Chondrocyte (in vitro differentiated cells): ENCODE data around the gene RERG. TPM values are rescaled to one million over a fixed set of nuclear protein-coding genes. Genes with fewer than 3 reads are reported as not detected.

Experiments used
- DNase-seq: peaks from one replicate; pipeline ENCODE4 v3.0.0; 2021; ENCODE audit warnings: mixed read lengths, low spot score
- H3K27ac Mint-ChIP-seq: one replicate; pipeline ENCODE4 v1.8.0; 2021; ENCODE audit warnings: mild to moderate bottlenecking, moderate library complexity, mixed read lengths; ENCODE audit not compliant: unreplicated experiment
- H3K27me3 Mint-ChIP-seq: 2 replicates; pipeline ENCODE4 v1.8.0; 2021; ENCODE audit warnings: low read depth, mixed read lengths
- H3K36me3 Mint-ChIP-seq: 2 replicates; pipeline ENCODE4 v1.8.0; 2021; ENCODE audit warnings: low read depth, mixed read lengths
- H3K4me1 Mint-ChIP-seq: 2 replicates; pipeline ENCODE4 v1.8.0; 2021; ENCODE audit warnings: low read depth, mild to moderate bottlenecking, mixed read lengths
- H3K4me3 Mint-ChIP-seq: one replicate; pipeline ENCODE4 v1.8.0; 2021; ENCODE audit warnings: mild to moderate bottlenecking, moderate library complexity, mixed read lengths; ENCODE audit not compliant: unreplicated experiment
- H3K9me3 Mint-ChIP-seq: 2 replicates; pipeline ENCODE4 v1.8.0; 2021; ENCODE audit warnings: low read depth, mixed read lengths
- CTCF ChIP-seq: fragments of 200-600 bp; sonication (generic); IDR thresholded peaks from 2 replicates; pipeline ENCODE4 v1.5.0; 2021; ENCODE audit warnings: antibody characterized with exemption, mild to moderate bottlenecking, moderate library complexity
- long read RNA-seq: library from polyadenylated mRNA; stranded (forward); transcript quantifications from one replicate; pipeline ENCODE4 v2.0.0, GENCODE V29; 2021
- total RNA-seq: library from RNA; stranded (reverse); gene quantifications from 3 replicates; pipeline ENCODE4 v1.2.1, GENCODE V29; 2021

Gene RERG
- 10.1 to 64.8 TPM (median 10.8 TPM) in 3 replicates for total RNA-seq
- long read RNA-seq, transcript RERG-201 (5 exons, 2,264 nt) = major isoform, 11 of 13 reads
- long read RNA-seq, partial matches to known transcripts = 0 of 13 reads
- long read RNA-seq, other reads (novel, unspliced or antisense) = 2 of 13 reads

GRCh38 chr12:15220915-15221885, at the start of gene RERG:
Gene RERG (minus strand): TSS chr12:15221417. CDS start chr12:15217489, 3,928 bp downstream.
- Mint-ChIP-seq H3K9me3 (no peaks in the 10 kb centered on the region), H3K27me3 (no peaks in the 10 kb centered on the region), H3K36me3 (no peaks in the 10 kb centered on the region), H3K27ac (peak within 1 kb of the TSS; percentile 49), H3K4me1 (peaks cover 51% of the 10 kb centered on the region), H3K4me3 (peak within 1 kb of the TSS; percentile 86)
- DNase-seq = peak; percentile 96
- peak; percentile 99 for TF ChIP-seq CTCF

- Mint-ChIP-seq H3K36me3 (no peaks in the 10 kb centered on the region), H3K27me3 (no peaks in the 10 kb centered on the region), H3K9me3 (no peaks in the 10 kb centered on the region), H3K4me1 (peaks cover 15% of the 10 kb centered on the region), H3K4me3 (no peak overlapping the region), H3K27ac (no peak overlapping the region)
- no peak for TF ChIP-seq CTCF
- no peak for DNase-seq
Observed at GRCh38 chr12:15270591-15270990, 49.4 kb upstream of the RERG start.

- peak; percentile 96 for TF ChIP-seq CTCF
- H3K36me3 Mint-ChIP-seq = no peaks in the 10 kb centered on the region
- H3K4me3 Mint-ChIP-seq = no peak overlapping the region
- DNase-seq = no peak
- H3K27me3 Mint-ChIP-seq = no peaks in the 10 kb centered on the region
- no peak overlapping the region for H3K27ac Mint-ChIP-seq
- H3K9me3 Mint-ChIP-seq = no peaks in the 10 kb centered on the region
- peaks cover 7% of the 10 kb centered on the region for H3K4me1 Mint-ChIP-seq
Observed at GRCh38 chr12:15268927-15269552, 47.8 kb upstream of the RERG start.

- H3K4me1 Mint-ChIP-seq = peaks cover 3% of the 10 kb centered on the region
- TF ChIP-seq CTCF = no peak
- no peak overlapping the region for H3K4me3 Mint-ChIP-seq
- DNase-seq = no peak
- H3K27me3 Mint-ChIP-seq = no peaks in the 10 kb centered on the region
- H3K36me3 Mint-ChIP-seq = no peaks in the 10 kb centered on the region
- no peak overlapping the region for H3K27ac Mint-ChIP-seq
- no peaks in the 10 kb centered on the region for H3K9me3 Mint-ChIP-seq
Observed at GRCh38 chr12:15268309-15268708, 47.1 kb upstream of the RERG start.

- Mint-ChIP-seq H3K27ac (no peak overlapping the region), H3K27me3 (no peaks in the 10 kb centered on the region), H3K4me1 (peaks cover 3% of the 10 kb centered on the region), H3K9me3 (no peaks in the 10 kb centered on the region), H3K36me3 (no peaks in the 10 kb centered on the region), H3K4me3 (no peak overlapping the region)
- DNase-seq = no peak
- TF ChIP-seq CTCF = no peak
Observed at GRCh38 chr12:15265875-15266274, 44.7 kb upstream of the RERG start.
